ENCODE measurements around the gene SDE2. TPM values are rescaled to one million over a fixed set of nuclear protein-coding genes. Genes with fewer than 3 reads are reported as not detected.
"Not testable (repeated sequence)": the region's sequence is repeated elsewhere in the genome, so short reads cannot be mapped to it uniquely, and the experiment has no call there.

The SDE2 gene
- total RNA-seq, 2 donors from 2014 or later: 12.9 to 19.8 TPM

- no peak overlapping the region for H3K27ac ChIP-seq
- peak; percentile 82 for DNase-seq
- intact Hi-C loops (cut with DNase I): loop anchor here (10.0 kb wide), 2 partner anchors 128 to 658 kb away; no protein-coding TSS in a partner anchor
These were observed 26.0 kb downstream of the SDE2 start for GRCh38 chr1:225973158-225973557.

GRCh38 chr1:225972344-225973152 is 26.6 kb downstream of the SDE2 start:
- H3K27ac ChIP-seq: no peak overlapping the region
- no peak overlapping the region for H3K4me3 ChIP-seq
- no peak for DNase-seq
- no peaks in the 10 kb centered on the region for H3K9me3 ChIP-seq
- no peaks in the 10 kb centered on the region for H3K27me3 ChIP-seq
- no peaks in the 10 kb centered on the region for H3K36me3 ChIP-seq
- intact Hi-C loops (cut with DNase I): loop anchor here (10.0 kb wide), 2 partner anchors 128 to 658 kb away; no protein-coding TSS in a partner anchor
- TF ChIP-seq CTCF (IDR thresholded peaks at IDR 0.05): no peak
- H3K4me1 ChIP-seq: no peaks in the 10 kb centered on the region
- H3K9ac ChIP-seq (ENCODE audit: low read depth in 2 of 2, low read length in 2 of 2): peak overlapping the region in 1 of 2 donors; percentile 24

More at GRCh38 chr1:225973158-225973557, 26.0 kb downstream of the SDE2 start:
- Histone ChIP-seq H3K4me1 (no peaks in the 10 kb centered on the region), H3K36me3 (no peaks in the 10 kb centered on the region), H3K9me3 (no peaks in the 10 kb centered on the region), H3K27me3 (no peaks in the 10 kb centered on the region), H3K9ac (ENCODE audit: low read depth in 2 of 2, low read length in 2 of 2) (no peak overlapping the region), H3K4me3 (no peak overlapping the region)
- no peak for TF ChIP-seq CTCF (IDR thresholded peaks at IDR 0.05)

- DNase-seq; H3K9ac ChIP-seq (ENCODE audit: low read depth in 2 of 2, low read length in 2 of 2): not testable (repeated sequence)
- intact Hi-C loops (cut with DNase I): loop anchor here (10.0 kb wide), 2 partner anchors 126 to 656 kb away; no protein-coding TSS in a partner anchor
These were observed 28.5 kb downstream of the SDE2 start for GRCh38 chr1:225970592-225971157.

GRCh38 chr1:225969751-225970150 is 29.4 kb downstream of the SDE2 start:
- H3K36me3 ChIP-seq: not testable (repeated sequence)

More at GRCh38 chr1:225970592-225971157, 28.5 kb downstream of the SDE2 start:
- H3K36me3 ChIP-seq, H3K27ac ChIP-seq, H3K4me1 ChIP-seq, H3K9me3 ChIP-seq, H3K4me3 ChIP-seq, H3K27me3 ChIP-seq: not testable (repeated sequence)

GRCh38 chr1:225965231-225965630 is 33.9 kb downstream of the SDE2 start:
- H3K4me1 ChIP-seq: no peaks in the 10 kb centered on the region
- H3K27me3 ChIP-seq: no peaks in the 10 kb centered on the region
- H3K27ac ChIP-seq: no peak overlapping the region
- DNase-seq: no peak
- H3K4me3 ChIP-seq: no peak overlapping the region
- TF ChIP-seq CTCF (IDR thresholded peaks at IDR 0.05): no peak
- H3K9me3 ChIP-seq: no peaks in the 10 kb centered on the region
- H3K36me3 ChIP-seq: no peaks in the 10 kb centered on the region
- intact Hi-C loops (cut with DNase I): no loop called here
- no peak overlapping the region for H3K9ac ChIP-seq (ENCODE audit: low read depth in 2 of 2, low read length in 2 of 2)

More at GRCh38 chr1:225969751-225970150, 29.4 kb downstream of the SDE2 start:
- not testable (repeated sequence) for H3K4me3 ChIP-seq; H3K27me3 ChIP-seq; H3K4me1 ChIP-seq; H3K9me3 ChIP-seq; DNase-seq; H3K27ac ChIP-seq; H3K9ac ChIP-seq (ENCODE audit: low read depth in 2 of 2, low read length in 2 of 2)
- intact Hi-C loops (cut with DNase I): loop anchor here (10.0 kb wide), 2 partner anchors 125 to 655 kb away; no protein-coding TSS in a partner anchor

GRCh38 chr1:225963735-225964530 is 35.2 kb downstream of the SDE2 start:
- no peak for DNase-seq
- no peaks in the 10 kb centered on the region for H3K9me3 ChIP-seq
- no peak for TF ChIP-seq CTCF (IDR thresholded peaks at IDR 0.05)
- H3K27me3 ChIP-seq: no peaks in the 10 kb centered on the region
- H3K27ac ChIP-seq: no peak overlapping the region
- intact Hi-C loops (cut with DNase I): no loop called here
- H3K4me1 ChIP-seq: no peaks in the 10 kb centered on the region
- no peaks in the 10 kb centered on the region for H3K36me3 ChIP-seq
- no peak overlapping the region for H3K4me3 ChIP-seq
- H3K9ac ChIP-seq (ENCODE audit: low read depth in 2 of 2, low read length in 2 of 2): no peak overlapping the region
